Tibial artery (tissue), 4 donors: ENCODE data around the gene BRIP1.

ENCODE experiments used
- DNase-seq, 2 donors: peaks; one replicate each; pipeline ENCODE4 v3.0.0-alpha.2; 2019
- H3K27ac ChIP-seq, 2 donors: fragments of 200-600 bp; sonication (generic) in 1 of 2; 1 replicate in 1 of 2; 2 replicates in 1 of 2; pipeline ENCODE4 v1.5.1; 2018 to 2019; ENCODE audit warnings: mild to moderate bottlenecking in 1 of 2
- H3K27me3 ChIP-seq, 2 donors: fragments of 200-600 bp; sonication (generic) in 1 of 2; one replicate each; pipeline versions ENCODE4 v1.5.1 to v1.6.0; 2016 to 2019
- H3K36me3 ChIP-seq, 3 donors: fragments of 200-600 bp; sonication (generic) in 2 of 3; one replicate each; pipeline ENCODE4 v1.5.1; 2016 to 2019; ENCODE audit warnings: mild to moderate bottlenecking in 2 of 3
- H3K4me1 ChIP-seq, 4 donors: fragments of 200-600 bp; sonication (generic) in 2 of 4; 1 replicate in 3 of 4; 2 replicates in 1 of 4; pipeline ENCODE4 v1.5.1; 2016 to 2019
- H3K4me3 ChIP-seq, 2 donors: fragments of 200-600 bp; sonication (generic) in 1 of 2; 1 replicate in 1 of 2; 2 replicates in 1 of 2; pipeline ENCODE4 v1.5.1; 2018 to 2019; ENCODE audit warnings: mild to moderate bottlenecking in 2 of 2
- H3K9me3 ChIP-seq, 3 donors: fragments of 200-600 bp; sonication (generic) in 1 of 3; one replicate each; pipeline ENCODE4 v1.5.1; 2016 to 2019
- CTCF ChIP-seq, 2 experiments: fragments of 200-600 bp in 1 of 2; fragments of 450-650 bp in 1 of 2; IDR thresholded peaks; one replicate each; pipeline ENCODE4 v1.5.1; 2017 to 2019; ENCODE audit warnings: antibody characterized with exemption in 2 of 2, mild to moderate bottlenecking in 1 of 2, moderate library complexity in 1 of 2
- intact Hi-C: fragments of 100-400 bp; cut with DNase I; formaldehyde crosslinking; loops from one replicate; pipeline ENCODE4 v1.15.0; 2023; ENCODE audit warnings: low total_unique reads

The BRIP1 gene

GRCh38 chr17:61848247-61848646 is 15.1 kb downstream of the BRIP1 start:
- no peak for DNase-seq
- H3K27ac ChIP-seq, result no peak overlapping the region
- no peaks in the 10 kb centered on the region for H3K4me1 ChIP-seq
- no peak for TF ChIP-seq CTCF (IDR thresholded peaks at IDR 0.05)
- no peaks in the 10 kb centered on the region for H3K36me3 ChIP-seq
- intact Hi-C loops, result no loop called here
- H3K27me3 ChIP-seq, result no peaks in the 10 kb centered on the region
- no peaks in the 10 kb centered on the region for H3K9me3 ChIP-seq
- H3K4me3 ChIP-seq, result no peak overlapping the region

DNA sequence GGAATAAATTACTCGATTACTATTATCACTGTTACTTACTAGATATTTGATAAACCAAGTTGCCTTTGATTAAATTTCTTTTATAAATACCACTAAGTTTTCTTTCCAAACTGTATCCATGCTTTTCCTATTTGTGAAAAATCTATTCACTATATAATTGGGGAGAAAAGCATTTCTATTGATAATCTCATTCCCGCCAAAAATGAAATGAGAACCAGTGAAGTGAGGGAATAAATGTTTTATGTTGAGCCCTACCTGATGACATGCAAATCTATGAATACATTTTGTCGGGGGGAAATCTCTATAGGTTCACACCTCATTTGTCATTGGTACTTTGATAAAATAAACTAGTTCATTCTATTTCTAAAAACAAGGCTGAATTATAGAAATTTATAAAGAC is 15.7 kb downstream of the BRIP1 start:
- Histone ChIP-seq H3K9me3 (no peaks in the 10 kb centered on the region), H3K27ac (no peak overlapping the region), H3K27me3 (no peaks in the 10 kb centered on the region), H3K4me1 (no peaks in the 10 kb centered on the region), H3K36me3 (no peaks in the 10 kb centered on the region), H3K4me3 (no peak overlapping the region)
- TF ChIP-seq CTCF (IDR thresholded peaks at IDR 0.05), result no peak
- no peak for DNase-seq
- intact Hi-C loops, result no loop called here

DNA sequence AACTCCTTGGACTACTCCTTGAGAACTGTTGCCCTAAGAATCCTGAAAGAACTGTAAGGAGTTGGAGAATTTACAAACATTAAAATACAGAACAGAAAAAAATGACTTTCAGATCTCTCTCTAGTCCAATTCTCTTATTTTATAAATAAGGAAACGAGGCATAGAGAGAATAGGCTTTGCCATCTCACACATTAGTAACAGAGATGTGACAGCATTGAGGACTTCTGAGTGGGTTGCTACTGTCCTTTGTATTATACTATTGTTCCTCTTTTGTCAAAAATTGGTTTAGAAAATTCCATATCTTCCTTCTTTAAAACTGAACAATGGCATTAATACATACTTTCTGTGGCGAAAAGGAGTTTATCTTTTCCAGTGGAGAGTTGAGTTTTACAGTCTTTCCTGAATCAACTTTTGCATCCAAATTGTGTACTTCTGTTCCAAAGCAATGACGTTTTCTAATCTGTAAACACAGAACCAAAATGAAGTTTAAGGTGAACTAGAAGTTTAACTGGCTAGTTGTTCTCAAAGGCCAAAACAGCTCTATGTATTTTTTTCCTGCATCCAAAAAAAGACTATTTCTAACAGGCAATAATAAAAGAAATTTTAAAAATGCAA is 16.5 kb downstream of the BRIP1 start:
- H3K36me3 ChIP-seq, result no peaks in the 10 kb centered on the region
- no peak for DNase-seq
- TF ChIP-seq CTCF (IDR thresholded peaks at IDR 0.05), result no peak
- no peak overlapping the region for H3K4me3 ChIP-seq
- no peaks in the 10 kb centered on the region for H3K4me1 ChIP-seq
- no peak overlapping the region for H3K27ac ChIP-seq
- H3K9me3 ChIP-seq, result no peaks in the 10 kb centered on the region
- H3K27me3 ChIP-seq, result no peaks in the 10 kb centered on the region
- intact Hi-C loops, result no loop called here

DNA sequence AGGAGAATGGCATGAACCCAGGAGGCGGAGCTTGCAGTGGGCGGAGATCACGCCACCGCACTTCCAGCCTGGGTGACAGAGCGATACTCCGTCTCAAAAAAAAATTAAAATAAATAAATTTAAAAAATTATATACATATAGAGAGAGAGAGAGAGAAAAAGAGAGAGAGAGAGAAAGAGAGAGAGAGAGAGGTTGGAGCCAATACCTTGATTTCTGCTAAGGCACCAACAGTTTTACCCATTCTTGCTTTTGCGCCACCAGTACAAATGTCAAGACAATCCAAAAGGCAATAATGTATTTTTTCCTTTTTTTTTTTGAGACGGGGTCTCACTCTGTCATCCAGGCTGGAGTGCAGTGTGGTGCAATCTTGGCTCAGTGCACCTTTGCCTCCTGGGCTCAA is 17.2 kb downstream of the BRIP1 start:
- no peak overlapping the region for H3K4me3 ChIP-seq
- no peak for TF ChIP-seq CTCF (IDR thresholded peaks at IDR 0.05)
- H3K4me1 ChIP-seq, result no peaks in the 10 kb centered on the region
- H3K27ac ChIP-seq, result no peak overlapping the region
- DNase-seq, result no peak
- intact Hi-C loops, result no loop called here
- H3K36me3 ChIP-seq, result no peaks in the 10 kb centered on the region
- no peaks in the 10 kb centered on the region for H3K9me3 ChIP-seq
- H3K27me3 ChIP-seq, result no peaks in the 10 kb centered on the region

GRCh38 chr17:61843435-61843834 is 19.9 kb downstream of the BRIP1 start:
- no peak for TF ChIP-seq CTCF (IDR thresholded peaks at IDR 0.05)
- no peak overlapping the region for H3K4me3 ChIP-seq
- H3K36me3 ChIP-seq, result no peaks in the 10 kb centered on the region
- H3K27ac ChIP-seq, result no peak overlapping the region
- H3K27me3 ChIP-seq, result no peaks in the 10 kb centered on the region
- no peak for DNase-seq
- intact Hi-C loops, result no loop called here
- H3K4me1 ChIP-seq, result no peaks in the 10 kb centered on the region
- H3K9me3 ChIP-seq, result no peaks in the 10 kb centered on the region

DNA sequence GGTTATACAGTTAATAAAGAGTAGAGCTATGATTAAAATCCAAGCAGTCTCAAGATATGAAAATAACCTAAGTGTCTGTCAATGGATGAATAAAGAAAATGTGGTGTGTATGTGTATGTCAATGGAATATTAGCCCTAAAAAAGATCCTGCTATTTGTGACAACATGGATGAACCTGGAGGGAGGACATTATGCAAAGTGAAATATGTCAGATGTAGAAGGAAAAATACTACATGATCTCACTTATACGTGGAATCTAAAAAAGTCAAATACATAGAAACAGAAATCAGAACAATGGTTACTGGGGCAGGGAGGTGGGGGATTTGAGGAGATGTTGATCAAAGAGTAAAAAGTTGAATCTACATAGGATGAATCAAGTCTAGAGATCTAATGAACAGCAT is 20.4 kb downstream of the BRIP1 start:
- intact Hi-C loops, result no loop called here
- no peaks in the 10 kb centered on the region for H3K9me3 ChIP-seq
- no peak for DNase-seq
- no peak overlapping the region for H3K27ac ChIP-seq
- no peaks in the 10 kb centered on the region for H3K4me1 ChIP-seq
- no peaks in the 10 kb centered on the region for H3K36me3 ChIP-seq
- no peak for TF ChIP-seq CTCF (IDR thresholded peaks at IDR 0.05)
- no peak overlapping the region for H3K4me3 ChIP-seq
- no peaks in the 10 kb centered on the region for H3K27me3 ChIP-seq
